IMR-90 (cell line): ENCODE data around the gene RIPK4. TPM values are rescaled to one million over a fixed set of nuclear protein-coding genes. Genes with fewer than 3 reads are reported as not detected.

Source experiments
- ATAC-seq: fragments of 200-7000 bp; cut with Tn5 transposase; 2 replicates; pipeline ENCODE4 v1.9.1; 2020; ENCODE audit warnings: low read depth, mild to moderate bottlenecking, moderate library complexity
- BruUV-seq: library from RNA; stranded (reverse); fragments of 400-500 nt; replicated peaks from 2 replicates; lab custom pipeline; 2021; lab: Mats Ljungman, UMichigan
- CTCF ChIA-PET: fragments of 300-600 bp; formaldehyde crosslinking; extraction: SDS; loops from one replicate; lab custom pipeline; 2021; ENCODE audit warnings: antibody characterized with exemption; lab: Yijun Ruan, JAX
- POLR2A ChIA-PET: fragments of 300-600 bp; sonication (Branson Sonifier 250); formaldehyde crosslinking; loops from one replicate; lab custom pipeline; 2022; ENCODE audit warnings: antibody characterized with exemption; ENCODE audit not compliant: unreplicated experiment; lab: Charles Lee
- DNase-seq: peaks from one replicate; pipeline ENCODE4 v3.0.0; 2013
- H2AFZ ChIP-seq: replicated peaks from 2 replicates; pipeline ENCODE3; 2013; ENCODE audit warnings: low read length, mild to moderate bottlenecking; ENCODE audit not compliant: poor library complexity
- H2AK5ac ChIP-seq: 2 replicates; pipeline ENCODE4 v1.6.1; 2013; ENCODE audit warnings: low read depth, low read length, inconsistent platforms
- H2AK9ac ChIP-seq: replicated peaks from 2 replicates; pipeline ENCODE3; 2013; ENCODE audit warnings: mild to moderate bottlenecking, low read depth, low read length, moderate library complexity; ENCODE audit not compliant: poor library complexity
- H2BK120ac ChIP-seq: 2 replicates; pipeline ENCODE4 v1.6.1; 2013; ENCODE audit warnings: low read depth, low read length, inconsistent platforms
- H2BK15ac ChIP-seq: 3 replicates; pipeline ENCODE4 v1.6.1; 2013; ENCODE audit warnings: low read depth, low read length, inconsistent platforms
- H2BK20ac ChIP-seq: 2 replicates; pipeline ENCODE4 v1.6.1; 2013; ENCODE audit warnings: low read depth, mild to moderate bottlenecking, inconsistent platforms, low read length, moderate library complexity
- H2BK5ac ChIP-seq: 2 replicates; pipeline ENCODE4 v1.6.1; 2013; ENCODE audit warnings: mild to moderate bottlenecking, low read depth, low read length, inconsistent platforms; ENCODE audit not compliant: poor library complexity, severe bottlenecking
- H3K14ac ChIP-seq: replicated peaks from 2 replicates; pipeline ENCODE4 v1.6.1; 2013; ENCODE audit warnings: low read depth, low read length, inconsistent platforms
- H3K18ac ChIP-seq: 2 replicates; pipeline ENCODE4 v1.6.1; 2013; ENCODE audit warnings: low read depth, low read length, control low read depth
- H3K23ac ChIP-seq: 2 replicates; pipeline ENCODE4 v1.6.1; 2013; ENCODE audit warnings: low read depth, low read length, inconsistent platforms
- H3K27ac ChIP-seq: 2 replicates; pipeline ENCODE4 v1.5.1; 2013; ENCODE audit warnings: mild to moderate bottlenecking, control low read depth, low read length; ENCODE audit not compliant: insufficient read depth
- H3K27me3 ChIP-seq: 2 replicates; pipeline ENCODE4 v1.6.1; 2013; ENCODE audit warnings: low read length; ENCODE audit not compliant: control insufficient read depth, insufficient read depth
- H3K36me3 ChIP-seq: 2 replicates; pipeline ENCODE4 v1.6.1; 2013; ENCODE audit warnings: low read length, mixed read lengths; ENCODE audit not compliant: control insufficient read depth, insufficient read depth
- H3K4ac ChIP-seq: 2 replicates; pipeline ENCODE4 v1.6.1; 2013; ENCODE audit warnings: low read depth, low read length, inconsistent platforms
- H3K4me1 ChIP-seq: 2 replicates; pipeline ENCODE4 v1.6.1; 2013; ENCODE audit warnings: low read length, mixed read lengths; ENCODE audit not compliant: control insufficient read depth, insufficient read depth
- H3K4me2 ChIP-seq: 2 replicates; pipeline ENCODE4 v1.6.1; 2013; ENCODE audit warnings: low read depth, mild to moderate bottlenecking, control low read depth, low read length, moderate library complexity
- H3K4me3 ChIP-seq: 2 replicates; pipeline ENCODE4 v1.5.1; 2013; ENCODE audit warnings: low read depth, mild to moderate bottlenecking, control low read depth, low read length, moderate library complexity; ENCODE audit not compliant: insufficient read depth
- H3K56ac ChIP-seq: 2 replicates; pipeline ENCODE4 v1.6.1; 2013; ENCODE audit warnings: low read length, inconsistent platforms; ENCODE audit not compliant: insufficient read depth; ENCODE audit errors: extremely low read depth
- H3K79me1 ChIP-seq, 2 experiments: 2 replicates each; pipeline ENCODE4 v1.6.1; 2013; ENCODE audit warnings: low read length in 2 of 2, inconsistent platforms in 1 of 2, low read depth in 1 of 2
- H3K9ac ChIP-seq: 2 replicates; pipeline ENCODE4 v1.6.1; 2013; ENCODE audit warnings: low read depth, low read length, control low read depth
- H3K9me1 ChIP-seq: 2 replicates; pipeline ENCODE4 v1.6.1; 2013; ENCODE audit warnings: low read length, inconsistent platforms; ENCODE audit not compliant: insufficient read depth
- H3K9me3 ChIP-seq: 2 replicates; pipeline ENCODE4 v1.6.1; 2013; ENCODE audit warnings: low read length; ENCODE audit not compliant: control insufficient read depth, insufficient read depth
- H4K20me1 ChIP-seq: 2 replicates; pipeline ENCODE4 v1.6.1; 2013; ENCODE audit warnings: low read length, inconsistent platforms; ENCODE audit not compliant: insufficient read depth
- H4K5ac ChIP-seq: 2 replicates; pipeline ENCODE4 v1.6.1; 2013; ENCODE audit warnings: mild to moderate bottlenecking, low read depth, low read length, control low read depth
- H4K8ac ChIP-seq, 2 experiments: 2 replicates each; pipeline ENCODE4 v1.6.1; 2013; ENCODE audit warnings: low read depth in 2 of 2, low read length in 2 of 2, control low read depth in 1 of 2, inconsistent platforms in 1 of 2
- H4K91ac ChIP-seq: 2 replicates; pipeline ENCODE4 v1.6.1; 2013; ENCODE audit warnings: low read depth, low read length, inconsistent platforms; ENCODE audit not compliant: insufficient read depth
- BHLHE40 ChIP-seq: fragments of 150-350 bp; IDR thresholded peaks from 2 replicates; pipeline ENCODE4 v1.6.1; 2016; ENCODE audit warnings: mild to moderate bottlenecking, low read depth, low read length
- CEBPB ChIP-seq: IDR thresholded peaks from 2 replicates; pipeline ENCODE4 v1.6.1; 2012; ENCODE audit warnings: low read depth, low read length, improper control_type of control experiment
- CHD1 ChIP-seq: IDR thresholded peaks from 2 replicates; pipeline ENCODE4 v1.6.1; 2012; ENCODE audit warnings: low read depth, low read length, improper control_type of control experiment
- CTCF ChIP-seq: conservative IDR thresholded peaks from 2 replicates; pipeline ENCODE4 v1.5.1; 2012; ENCODE audit warnings: mild to moderate bottlenecking, low read depth, low read length, improper control_type of control experiment
- ELK1 ChIP-seq: fragments of 150-350 bp; IDR thresholded peaks from 2 replicates; pipeline ENCODE4 v1.6.1; 2016; ENCODE audit warnings: low read depth, mild to moderate bottlenecking, low read length, moderate library complexity, borderline replicate concordance
- FOS ChIP-seq: fragments of 150-350 bp; IDR thresholded peaks from 2 replicates; pipeline ENCODE4 v1.6.1; 2016; ENCODE audit warnings: low read depth, low read length
- MAFK ChIP-seq: IDR thresholded peaks from 2 replicates; pipeline ENCODE4 v1.6.1; 2012; ENCODE audit warnings: low read depth, low read length, improper control_type of control experiment
- MAZ ChIP-seq: IDR thresholded peaks from 2 replicates; pipeline ENCODE4 v1.6.1; 2012; ENCODE audit warnings: low read depth, mild to moderate bottlenecking, low read length, improper control_type of control experiment, moderate library complexity, borderline replicate concordance
- MXI1 ChIP-seq: IDR thresholded peaks from 2 replicates; pipeline ENCODE4 v1.6.1; 2012; ENCODE audit warnings: low read depth, mild to moderate bottlenecking, low read length, moderate library complexity, borderline replicate concordance
- NFE2L2 ChIP-seq: fragments of 150-350 bp; IDR thresholded peaks from 2 replicates; pipeline ENCODE4 v1.6.1; 2016; ENCODE audit warnings: low read depth, mild to moderate bottlenecking, low read length
- POLR2A ChIP-seq: IDR thresholded peaks from 2 replicates; pipeline ENCODE4 v1.6.1; 2012; ENCODE audit warnings: mild to moderate bottlenecking, low read depth, low read length
- RAD21 ChIP-seq: IDR thresholded peaks from 2 replicates; pipeline ENCODE4 v1.6.1; 2012; ENCODE audit warnings: low read length, improper control_type of control experiment
- RCOR1 ChIP-seq: IDR thresholded peaks from 2 replicates; pipeline ENCODE4 v1.6.1; 2012; ENCODE audit warnings: mild to moderate bottlenecking, low read length, improper control_type of control experiment; ENCODE audit not compliant: insufficient replicate concordance
- RFX5 ChIP-seq: IDR thresholded peaks from 2 replicates; pipeline ENCODE4 v1.8.0; 2012; ENCODE audit warnings: low read depth, mild to moderate bottlenecking, low read length, moderate library complexity
- SMC3 ChIP-seq: fragments of 150-350 bp; IDR thresholded peaks from 2 replicates; pipeline ENCODE4 v1.6.1; 2016; ENCODE audit warnings: low read depth, mild to moderate bottlenecking, antibody characterized with exemption, low read length, moderate library complexity
- USF2 ChIP-seq: fragments of 150-350 bp; IDR thresholded peaks from 2 replicates; pipeline ENCODE4 v1.6.1; 2017; ENCODE audit warnings: mild to moderate bottlenecking, antibody characterized with exemption, low read length, low read depth
- WGBS, 2 experiments: methylation state at CpG; one replicate each; pipeline versions ENCODE4 v1.1.5 to v1.1.7; 2013; ENCODE audit warnings: missing lambda C conversion rate in 2 of 2; ENCODE audit not compliant: insufficient read length in 1 of 2; ENCODE audit errors: extremely low coverage in 2 of 2; 5-methylcytosine and 5-hydroxymethylcytosine counted together
- dilution Hi-C: fragments of 300-500 bp; cut with HindIII; formaldehyde crosslinking; loops from one replicate; pipeline ENCODE4 v1.14.3; 2018; ENCODE audit warnings: low sequenced_read_pairs; ENCODE audit not compliant: unreplicated experiment
- in situ Hi-C: fragments of 300-500 bp; cut with MboI; formaldehyde crosslinking; loops from 3 replicates; pipeline ENCODE4 v1.14.3; 2019; ENCODE audit warnings: low sequenced_read_pairs, inconsistent platforms, mixed read lengths
- intact Hi-C: fragments of 100-400 bp; cut with micrococcal nuclease; formaldehyde crosslinking; loops from 2 replicates; pipeline ENCODE4 v1.10.0; 2022
- polyA plus RNA-seq, 3 experiments: library from polyadenylated mRNA; depleted of rRNA; stranded (reverse); fragments of >200 nt; gene quantifications; 2 replicates each; pipeline ENCODE4 v1.2.3, GENCODE V29; 2012; ENCODE audit warnings: low replicate concordance in 1 of 3
- total RNA-seq: library from RNA; depleted of rRNA; stranded (reverse); fragments of >200 nt; gene quantifications from 2 replicates; pipeline ENCODE4 v1.2.3, GENCODE V29; 2012

The RIPK4 gene
- total and polyA plus RNA-seq, 2 of the 4 experiments (the other 2 are of a cell fraction) = under 0.01 to 0.03 TPM

GRCh38 chr21:41752231-41752681 lies 14.6 kb downstream of the RIPK4 start:
- Histone ChIP-seq H3K14ac (no peak overlapping the region), H3K27me3 (peaks cover 4% of the 10 kb centered on the region; the same call in 1 of the 2 replicates), H2BK15ac (no peak overlapping the region), H3K27ac (no peak overlapping the region), H2AK5ac (no peak overlapping the region), H3K9me3 (no peaks in the 10 kb centered on the region), H3K4me3 (no peak overlapping the region), H3K56ac (no peak overlapping the region), H3K4me2 (no peak overlapping the region), H4K20me1 (no peaks in the 10 kb centered on the region), H3K9me1 (no peaks in the 10 kb centered on the region; the same call in 1 of the 2 replicates), H2BK5ac (no peak overlapping the region), H4K5ac (no peak overlapping the region), H2AFZ (peak overlapping the region; percentile 16), H3K79me1 (no peaks in the 10 kb centered on the region), H3K36me3 (no peaks in the 10 kb centered on the region), H2BK20ac (no peak overlapping the region), H3K23ac (no peak overlapping the region), H4K91ac (no peak overlapping the region), H3K4ac (no peak overlapping the region), H3K4me1 (peaks cover 10% of the 10 kb centered on the region), H3K9ac (no peak overlapping the region), H2BK120ac (no peak overlapping the region), H3K18ac (no peak overlapping the region), H2AK9ac (no peak overlapping the region), H4K8ac (no peak overlapping the region)
- CTCF ChIA-PET = interaction anchor here (1.2 kb wide), 1 partner anchor 139 kb away, joined by 5 read pairs; no protein-coding TSS in a partner anchor
- BruUV-seq = no TSS peak
- WGBS, 2 experiments = 74% methylated on average over 7 of the region's 13 CpGs; no CpG with 5 or more reads in 1 of the 2 experiments
- in situ Hi-C loops = no loop called here
- POLR2A ChIA-PET = no interaction called here
- DNase-seq = peak; percentile 64
- peak; percentile 85 for ATAC-seq
- intact Hi-C loops = no loop called here
- dilution Hi-C loops = no loop called here
- TF ChIP-seq RAD21 (no peak), BHLHE40 (no peak), RFX5 (no peak), CTCF (no peak), NFE2L2 (no peak), MAFK (no peak), SMC3 (no peak), MAZ (no peak), CHD1 (no peak), ELK1 (no peak), MXI1 (no peak), USF2 (no peak), RCOR1 (no peak), FOS (no peak), CEBPB (no peak), POLR2A (no peak)
